ENCODE measurements around the gene PDE11A.

GRCh38 chr2:177578454-177578853 is 494.1 kb downstream of the PDE11A start:
- no peak for TF ChIP-seq POLR2A (IDR thresholded peaks at IDR 0.05; ENCODE audit: low read depth, low read length)
- TF ChIP-seq PAX5 (IDR thresholded peaks at IDR 0.05; ENCODE audit: insufficient read depth, low read length, severe bottlenecking), result no peak
- TF ChIP-seq POLR2AphosphoS5 (IDR thresholded peaks at IDR 0.05; ENCODE audit: low read depth, low read length), result no peak
- TF ChIP-seq SPI1 (IDR thresholded peaks at IDR 0.05; ENCODE audit: low read depth, low read length), result no peak
